Neural progenitor cell (in vitro differentiated cells): ENCODE data around the gene TAL2. TPM values are rescaled to one million over a fixed set of nuclear protein-coding genes. Genes with fewer than 3 reads are reported as not detected.

Experiments used
- DNase-seq: peaks from one replicate; pipeline ENCODE4 v3.0.0-alpha.2; 2016; ENCODE audit warnings: low spot score
- H2AFZ ChIP-seq: fragments of 200-600 bp; sonication (generic); replicated peaks from 2 replicates; pipeline ENCODE4 v1.6.1; 2016; ENCODE audit warnings: antibody characterized with exemption
- H3F3A ChIP-seq: fragments of 200-600 bp; sonication (generic); 2 replicates; pipeline ENCODE4 v1.6.1; 2016; ENCODE audit warnings: antibody characterized with exemption, low read depth
- H3K27ac ChIP-seq: fragments of 200-600 bp; sonication (generic); 2 replicates; pipeline ENCODE4 v1.5.1; 2016; ENCODE audit warnings: mild to moderate bottlenecking
- H3K27me3 ChIP-seq: fragments of 200-600 bp; sonication (generic); 2 replicates; pipeline ENCODE4 v1.6.1; 2016; ENCODE audit warnings: mild to moderate bottlenecking, moderate library complexity
- H3K36me3 ChIP-seq: fragments of 200-600 bp; sonication (generic); 2 replicates; pipeline ENCODE4 v1.5.1; 2016
- H3K4me1 ChIP-seq: fragments of 200-600 bp; sonication (generic); 2 replicates; pipeline ENCODE4 v1.6.1; 2016; ENCODE audit warnings: mixed run types
- H3K4me2 ChIP-seq: fragments of 200-600 bp; sonication (generic); 2 replicates; pipeline ENCODE4 v1.6.1; 2016
- H3K4me3 ChIP-seq: fragments of 200-600 bp; sonication (generic); 2 replicates; pipeline ENCODE4 v1.5.1; 2016
- H3K79me2 ChIP-seq: fragments of 200-600 bp; sonication (generic); 2 replicates; pipeline ENCODE4 v1.6.1; 2016; ENCODE audit warnings: low read depth
- H3K9ac ChIP-seq: fragments of 200-600 bp; sonication (generic); 2 replicates; pipeline ENCODE4 v1.6.1; 2016
- H3K9me3 ChIP-seq: fragments of 200-600 bp; sonication (generic); 2 replicates; pipeline ENCODE4 v1.5.1; 2016; ENCODE audit warnings: low read depth
- H4K20me1 ChIP-seq: fragments of 200-600 bp; sonication (generic); 2 replicates; pipeline ENCODE4 v1.6.1; 2016; ENCODE audit warnings: low read depth
- H3K27ac Mint-ChIP-seq: 3 replicates; pipeline ENCODE4 v1.8.0; 2021; ENCODE audit warnings: mixed read lengths
- H3K27me3 Mint-ChIP-seq: 2 replicates; pipeline ENCODE4 v1.8.0; 2022; ENCODE audit warnings: low read depth, mild to moderate bottlenecking, inconsistent platforms, moderate library complexity, mixed read lengths; ENCODE audit not compliant: insufficient read depth
- H3K36me3 Mint-ChIP-seq: 3 replicates; pipeline ENCODE4 v1.8.0; 2021; ENCODE audit warnings: mixed read lengths
- H3K4me1 Mint-ChIP-seq: 3 replicates; pipeline ENCODE4 v1.8.0; 2021; ENCODE audit warnings: mixed read lengths
- H3K4me3 Mint-ChIP-seq: 3 replicates; pipeline ENCODE4 v1.8.0; 2021; ENCODE audit warnings: mild to moderate bottlenecking, moderate library complexity, mixed read lengths
- H3K9me3 Mint-ChIP-seq: 3 replicates; pipeline ENCODE4 v1.8.0; 2020; ENCODE audit warnings: mixed read lengths
- EZH2 ChIP-seq: fragments of 200-600 bp; sonication (generic); IDR thresholded peaks from 2 replicates; pipeline ENCODE4 v1.6.1; 2017; ENCODE audit warnings: antibody characterized with exemption, mild to moderate bottlenecking, moderate library complexity
- EZH2phosphoT487 ChIP-seq: fragments of 200-600 bp; sonication (generic); IDR thresholded peaks from 2 replicates; pipeline ENCODE4 v1.6.1; 2017; ENCODE audit warnings: antibody characterized with exemption
- total RNA-seq: library from RNA; depleted of rRNA; stranded (reverse); fragments of >200 nt; gene quantifications from 2 replicates; pipeline ENCODE4 v1.2.3, GENCODE V29; 2015; ENCODE audit warnings: low replicate concordance
- TF ChIP-seq, protein P1 (sequence below): fragments of 200-600 bp; sonication (generic); IDR thresholded peaks from 2 replicates; pipeline ENCODE4 v1.5.1; 2017; ENCODE audit warnings: antibody characterized with exemption, mild to moderate bottlenecking

Gene TAL2
- total RNA-seq, 1 donor from 2014 or later, result not detected

DNA sequence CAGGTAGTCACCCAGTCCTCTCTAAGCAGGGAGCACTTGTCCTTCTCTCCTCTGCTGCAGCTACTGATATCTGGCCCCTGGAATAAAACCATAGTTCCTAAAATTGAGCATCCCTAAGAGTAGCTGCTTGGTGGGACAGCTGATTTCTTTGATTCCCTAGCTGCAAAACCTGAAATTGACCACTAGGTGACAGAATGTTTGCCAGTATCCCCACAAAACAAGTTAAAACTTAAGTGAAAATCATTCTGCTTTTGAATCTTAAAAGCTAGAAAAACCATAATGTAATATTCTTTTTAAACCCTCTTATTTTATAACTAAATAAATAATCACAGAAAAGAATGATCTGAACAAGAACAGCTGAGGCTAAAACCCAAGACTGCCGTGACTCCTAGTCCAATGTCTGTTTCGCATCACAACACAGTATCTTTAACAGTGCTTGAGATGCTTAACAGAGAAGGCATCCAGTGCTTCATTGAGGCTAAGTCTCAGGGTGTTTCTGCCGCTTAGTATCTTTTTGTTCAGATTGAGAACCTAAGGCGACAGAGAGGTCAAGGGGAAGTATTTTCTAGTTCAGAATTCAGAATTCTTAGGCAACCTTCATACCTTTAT is 24.4 kb upstream of the TAL2 start:
- H3K27me3 ChIP-seq, result no peaks in the 10 kb centered on the region
- Mint-ChIP-seq H3K4me3 (no peak overlapping the region), H3K27me3 (peaks cover 3% of the 10 kb centered on the region), H3K36me3 (peaks cover 32% of the 10 kb centered on the region), H3K27ac (no peak overlapping the region), H3K9me3 (peaks cover 17% of the 10 kb centered on the region), H3K4me1 (no peaks in the 10 kb centered on the region)
- H3K79me2 ChIP-seq, result no peaks in the 10 kb centered on the region
- no peak overlapping the region for H3K4me3 ChIP-seq
- no peak overlapping the region for H3K27ac ChIP-seq
- no peak overlapping the region for H3K9ac ChIP-seq
- no peak overlapping the region for H2AFZ ChIP-seq
- no peaks in the 10 kb centered on the region for H3F3A ChIP-seq
- H3K9me3 ChIP-seq, result no peaks in the 10 kb centered on the region
- H4K20me1 ChIP-seq, result no peaks in the 10 kb centered on the region
- H3K4me2 ChIP-seq, result no peak overlapping the region
- no peak for DNase-seq
- H3K36me3 ChIP-seq, result no peaks in the 10 kb centered on the region
- H3K4me1 ChIP-seq, result no peaks in the 10 kb centered on the region
- TF ChIP-seq, protein P1, sequence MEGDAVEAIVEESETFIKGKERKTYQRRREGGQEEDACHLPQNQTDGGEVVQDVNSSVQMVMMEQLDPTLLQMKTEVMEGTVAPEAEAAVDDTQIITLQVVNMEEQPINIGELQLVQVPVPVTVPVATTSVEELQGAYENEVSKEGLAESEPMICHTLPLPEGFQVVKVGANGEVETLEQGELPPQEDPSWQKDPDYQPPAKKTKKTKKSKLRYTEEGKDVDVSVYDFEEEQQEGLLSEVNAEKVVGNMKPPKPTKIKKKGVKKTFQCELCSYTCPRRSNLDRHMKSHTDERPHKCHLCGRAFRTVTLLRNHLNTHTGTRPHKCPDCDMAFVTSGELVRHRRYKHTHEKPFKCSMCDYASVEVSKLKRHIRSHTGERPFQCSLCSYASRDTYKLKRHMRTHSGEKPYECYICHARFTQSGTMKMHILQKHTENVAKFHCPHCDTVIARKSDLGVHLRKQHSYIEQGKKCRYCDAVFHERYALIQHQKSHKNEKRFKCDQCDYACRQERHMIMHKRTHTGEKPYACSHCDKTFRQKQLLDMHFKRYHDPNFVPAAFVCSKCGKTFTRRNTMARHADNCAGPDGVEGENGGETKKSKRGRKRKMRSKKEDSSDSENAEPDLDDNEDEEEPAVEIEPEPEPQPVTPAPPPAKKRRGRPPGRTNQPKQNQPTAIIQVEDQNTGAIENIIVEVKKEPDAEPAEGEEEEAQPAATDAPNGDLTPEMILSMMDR, result peak; percentile 72
- TF ChIP-seq EZH2, result no peak

DNA sequence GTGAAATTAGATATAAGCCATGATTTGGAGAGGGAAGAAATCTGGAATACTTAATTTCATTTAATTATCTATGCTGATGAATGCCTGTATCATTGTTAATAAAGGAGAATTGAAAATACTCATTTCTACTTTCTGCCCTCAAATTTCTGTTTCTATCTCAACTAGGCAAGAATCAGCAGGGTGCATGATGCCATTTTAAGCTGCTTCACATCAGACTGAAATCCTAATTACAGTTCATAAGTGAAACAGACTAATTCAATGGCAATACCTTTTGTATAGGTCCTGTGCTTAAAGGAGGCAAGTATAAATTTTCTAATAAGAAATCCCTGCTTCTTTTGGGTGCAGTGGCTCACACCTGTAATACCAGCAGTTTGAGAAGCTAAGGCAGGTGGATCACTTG is 22.3 kb upstream of the TAL2 start:
- Histone ChIP-seq H3K27ac (no peak overlapping the region), H3K9ac (no peak overlapping the region), H3K4me2 (no peak overlapping the region), H4K20me1 (no peaks in the 10 kb centered on the region), H3F3A (no peaks in the 10 kb centered on the region), H3K4me3 (no peak overlapping the region), H3K36me3 (no peaks in the 10 kb centered on the region), H3K9me3 (no peaks in the 10 kb centered on the region), H3K4me1 (no peaks in the 10 kb centered on the region), H3K27me3 (no peaks in the 10 kb centered on the region), H3K79me2 (no peaks in the 10 kb centered on the region), H2AFZ (no peak overlapping the region)
- Mint-ChIP-seq H3K4me3 (no peak overlapping the region), H3K27ac (no peak overlapping the region), H3K27me3 (peaks cover 3% of the 10 kb centered on the region), H3K36me3 (peaks cover 34% of the 10 kb centered on the region), H3K9me3 (peaks cover 23% of the 10 kb centered on the region), H3K4me1 (no peaks in the 10 kb centered on the region)
- no peak for DNase-seq
- no peak for TF ChIP-seq EZH2
- TF ChIP-seq, protein P1, result no peak
- TF ChIP-seq EZH2phosphoT487, result no peak

DNA sequence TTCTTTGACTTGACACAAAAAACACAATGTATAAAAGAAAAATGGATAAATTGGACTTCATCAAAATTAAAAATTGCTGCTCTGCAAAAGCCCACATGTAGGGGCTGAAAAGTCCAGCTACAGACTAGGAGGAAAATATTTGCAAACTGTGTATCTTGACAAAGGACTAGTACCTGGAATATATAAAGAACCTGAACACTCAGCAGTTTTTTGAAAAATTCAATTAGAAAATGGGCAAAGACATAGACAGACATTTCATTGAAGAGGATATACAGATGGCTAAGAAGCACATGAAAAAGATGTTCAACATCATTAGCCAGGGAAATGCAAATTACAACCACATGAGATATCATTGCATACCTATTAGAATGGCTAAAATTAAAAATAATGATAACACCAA is 18.5 kb upstream of the TAL2 start:
- Mint-ChIP-seq H3K9me3 (peaks cover 23% of the 10 kb centered on the region), H3K4me3 (no peak overlapping the region), H3K4me1 (peaks cover 27% of the 10 kb centered on the region), H3K27me3 (no peaks in the 10 kb centered on the region), H3K27ac (no peak overlapping the region), H3K36me3 (peaks cover 25% of the 10 kb centered on the region)
- no peak overlapping the region for H3K4me3 ChIP-seq
- no peaks in the 10 kb centered on the region for H3K79me2 ChIP-seq
- H3K27me3 ChIP-seq, result peaks cover 24% of the 10 kb centered on the region
- no peak for DNase-seq
- H4K20me1 ChIP-seq, result peaks cover 3% of the 10 kb centered on the region
- H3K9me3 ChIP-seq, result no peaks in the 10 kb centered on the region
- H3K36me3 ChIP-seq, result no peaks in the 10 kb centered on the region
- H3K27ac ChIP-seq, result no peak overlapping the region
- no peak overlapping the region for H2AFZ ChIP-seq
- peaks cover 26% of the 10 kb centered on the region for H3F3A ChIP-seq
- H3K9ac ChIP-seq, result no peak overlapping the region
- no peak for TF ChIP-seq EZH2phosphoT487
- TF ChIP-seq, protein P1, result no peak
- no peak for TF ChIP-seq EZH2
- peaks cover 30% of the 10 kb centered on the region for H3K4me1 ChIP-seq
- no peak overlapping the region for H3K4me2 ChIP-seq
